K562 (cell line): ENCODE data around the gene RABGAP1L. TPM values are rescaled to one million over a fixed set of nuclear protein-coding genes. Genes with fewer than 3 reads are reported as not detected.

Experiments used
- BRF1 ChIP-seq: IDR thresholded peaks from 3 replicates; pipeline ENCODE4 v1.6.1; 2011; ENCODE audit warnings: borderline replicate concordance, mild to moderate bottlenecking; ENCODE audit not compliant: insufficient read length; ENCODE audit errors: extremely low read depth
- DMBX1 ChIP-seq: fragments of 250-450 bp; sonication (Bioruptor Pico); IDR thresholded peaks from 2 replicates; pipeline ENCODE4 v1.8.0; 2022; ENCODE audit warnings: inconsistent platforms, mild to moderate bottlenecking, moderate library complexity, borderline replicate concordance
- FOS ChIP-seq: IDR thresholded peaks from 3 replicates; pipeline ENCODE4 v1.6.1; 2011; ENCODE audit not compliant: insufficient read length; ENCODE audit errors: extremely low read depth
- HDAC2 ChIP-seq: fragments of 450-650 bp; IDR thresholded peaks from 2 replicates; pipeline ENCODE4 v1.6.1; 2016; ENCODE audit warnings: mild to moderate bottlenecking
- MEIS2 ChIP-seq: fragments of 450-650 bp; IDR thresholded peaks from 2 replicates; pipeline ENCODE4 v1.6.1; 2014; ENCODE audit warnings: mild to moderate bottlenecking; ENCODE audit not compliant: partially characterized antibody
- NCOR1 ChIP-seq: fragments of 450-650 bp; IDR thresholded peaks from 2 replicates; pipeline ENCODE4 v1.6.1; 2016; ENCODE audit warnings: mild to moderate bottlenecking, moderate library complexity
- PTRF ChIP-seq: fragments of 450-650 bp; IDR thresholded peaks from 2 replicates; pipeline ENCODE4 v1.6.1; 2016; ENCODE audit warnings: mild to moderate bottlenecking, missing genetic modification characterization, missing compliant biosample characterization
- RBBP5 ChIP-seq: fragments of 200-600 bp; sonication (generic); IDR thresholded peaks from 2 replicates; pipeline ENCODE4 v1.6.1; 2012; ENCODE audit warnings: borderline replicate concordance, mild to moderate bottlenecking, low read length, control low read depth, inconsistent platforms; ENCODE audit not compliant: insufficient read depth, poor library complexity, severe bottlenecking
- SLC30A9 ChIP-seq: fragments of 250-450 bp; sonication (Bioruptor Pico); IDR thresholded peaks from 2 replicates; pipeline ENCODE4 v1.8.0; 2022; ENCODE audit warnings: mild to moderate bottlenecking, moderate library complexity
- ZNF584 ChIP-seq: fragments of 200-800 bp; sonication (Bioruptor generic); IDR thresholded peaks from 2 replicates; pipeline ENCODE4 v1.6.1; 2016; ENCODE audit warnings: low read depth, mild to moderate bottlenecking, missing genetic modification characterization, missing compliant biosample characterization
- ZNF785 ChIP-seq: fragments of 250-450 bp; sonication (Bioruptor Pico); IDR thresholded peaks from 2 replicates; pipeline ENCODE4 v1.4.0; 2020; ENCODE audit warnings: mild to moderate bottlenecking
- polyA plus RNA-seq, 8 experiments: library from polyadenylated mRNA; depleted of rRNA in 4 of 8; stranded (reverse) in 5 of 8; unstranded in 3 of 8; fragments of >200 nt; fragmentation: Nextera tagmentation in 2 of 8; fragmentation: Illumina TruSeq in 1 of 8; extraction: Ambion mirVana in 2 of 8; extraction: Trizol in 1 of 8; gene quantifications; 2 replicates each; pipeline versions ENCODE4 v1.2.1 to v1.2.3, GENCODE V29; 2011 to 2014; ENCODE audit warnings: inconsistent platforms in 1 of 8, missing spikeins in 1 of 8
- total RNA-seq, 7 experiments: library from RNA; depleted of rRNA in 6 of 7; stranded (reverse); fragments of >200 nt in 6 of 7; fragmentation: Illumina TruSeq in 2 of 7; extraction: Trizol in 2 of 7; gene quantifications; 2 replicates each; pipeline versions ENCODE4 v1.2.1 to v1.2.3, GENCODE V29; 2011 to 2021; ENCODE audit warnings: low replicate concordance in 1 of 7
- TF ChIP-seq, protein P1 (sequence below), 2 experiments: fragments of 450-650 bp; IDR thresholded peaks; 2 replicates each; pipeline ENCODE4 v1.6.1; 2016; ENCODE audit warnings: mild to moderate bottlenecking in 2 of 2, borderline replicate concordance in 1 of 2, low read depth in 1 of 2, moderate library complexity in 1 of 2

Gene RABGAP1L
- total and polyA plus RNA-seq, 9 of the 15 experiments (the other 6 are each of a cell fraction or from before 2014, with no cell fraction given) = 16.5 to 44.9 (median 26.7) TPM

DNA sequence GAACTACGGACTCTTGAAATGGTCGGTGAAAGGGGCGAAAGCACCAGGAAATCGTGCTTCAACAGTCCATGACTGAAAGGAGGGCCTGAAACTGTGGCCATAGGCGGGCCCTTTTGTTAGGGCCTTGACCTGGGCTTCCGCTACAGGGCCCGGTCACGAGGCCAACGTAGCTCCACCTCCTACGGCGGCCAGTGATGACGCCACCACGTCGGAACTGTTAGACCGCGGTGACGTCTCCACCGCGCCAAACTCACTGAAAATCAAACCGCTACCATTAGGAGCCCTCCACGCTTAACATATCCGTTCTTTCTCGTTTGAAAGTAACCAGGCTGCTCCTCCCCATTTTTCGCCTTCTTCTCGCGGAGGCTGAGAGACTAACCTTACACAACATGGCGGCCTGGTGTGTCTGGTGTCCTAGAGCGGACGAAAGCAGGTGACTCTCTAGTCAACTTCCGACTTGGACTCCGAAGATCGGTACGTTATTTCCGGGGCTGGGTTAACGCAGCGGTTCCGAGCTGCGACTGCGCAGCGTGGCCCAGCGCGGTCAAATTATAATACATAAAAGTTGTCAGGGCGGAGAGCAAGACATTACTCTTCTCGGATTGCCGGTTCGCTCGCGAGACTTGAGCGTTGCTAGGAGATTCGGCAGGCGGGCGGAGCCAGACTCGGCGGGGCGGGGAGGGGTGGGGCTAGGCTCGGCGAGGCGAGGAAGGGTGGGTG is 840.1 kb downstream of the RABGAP1L start (continued):
- TF ChIP-seq, protein P1, sequence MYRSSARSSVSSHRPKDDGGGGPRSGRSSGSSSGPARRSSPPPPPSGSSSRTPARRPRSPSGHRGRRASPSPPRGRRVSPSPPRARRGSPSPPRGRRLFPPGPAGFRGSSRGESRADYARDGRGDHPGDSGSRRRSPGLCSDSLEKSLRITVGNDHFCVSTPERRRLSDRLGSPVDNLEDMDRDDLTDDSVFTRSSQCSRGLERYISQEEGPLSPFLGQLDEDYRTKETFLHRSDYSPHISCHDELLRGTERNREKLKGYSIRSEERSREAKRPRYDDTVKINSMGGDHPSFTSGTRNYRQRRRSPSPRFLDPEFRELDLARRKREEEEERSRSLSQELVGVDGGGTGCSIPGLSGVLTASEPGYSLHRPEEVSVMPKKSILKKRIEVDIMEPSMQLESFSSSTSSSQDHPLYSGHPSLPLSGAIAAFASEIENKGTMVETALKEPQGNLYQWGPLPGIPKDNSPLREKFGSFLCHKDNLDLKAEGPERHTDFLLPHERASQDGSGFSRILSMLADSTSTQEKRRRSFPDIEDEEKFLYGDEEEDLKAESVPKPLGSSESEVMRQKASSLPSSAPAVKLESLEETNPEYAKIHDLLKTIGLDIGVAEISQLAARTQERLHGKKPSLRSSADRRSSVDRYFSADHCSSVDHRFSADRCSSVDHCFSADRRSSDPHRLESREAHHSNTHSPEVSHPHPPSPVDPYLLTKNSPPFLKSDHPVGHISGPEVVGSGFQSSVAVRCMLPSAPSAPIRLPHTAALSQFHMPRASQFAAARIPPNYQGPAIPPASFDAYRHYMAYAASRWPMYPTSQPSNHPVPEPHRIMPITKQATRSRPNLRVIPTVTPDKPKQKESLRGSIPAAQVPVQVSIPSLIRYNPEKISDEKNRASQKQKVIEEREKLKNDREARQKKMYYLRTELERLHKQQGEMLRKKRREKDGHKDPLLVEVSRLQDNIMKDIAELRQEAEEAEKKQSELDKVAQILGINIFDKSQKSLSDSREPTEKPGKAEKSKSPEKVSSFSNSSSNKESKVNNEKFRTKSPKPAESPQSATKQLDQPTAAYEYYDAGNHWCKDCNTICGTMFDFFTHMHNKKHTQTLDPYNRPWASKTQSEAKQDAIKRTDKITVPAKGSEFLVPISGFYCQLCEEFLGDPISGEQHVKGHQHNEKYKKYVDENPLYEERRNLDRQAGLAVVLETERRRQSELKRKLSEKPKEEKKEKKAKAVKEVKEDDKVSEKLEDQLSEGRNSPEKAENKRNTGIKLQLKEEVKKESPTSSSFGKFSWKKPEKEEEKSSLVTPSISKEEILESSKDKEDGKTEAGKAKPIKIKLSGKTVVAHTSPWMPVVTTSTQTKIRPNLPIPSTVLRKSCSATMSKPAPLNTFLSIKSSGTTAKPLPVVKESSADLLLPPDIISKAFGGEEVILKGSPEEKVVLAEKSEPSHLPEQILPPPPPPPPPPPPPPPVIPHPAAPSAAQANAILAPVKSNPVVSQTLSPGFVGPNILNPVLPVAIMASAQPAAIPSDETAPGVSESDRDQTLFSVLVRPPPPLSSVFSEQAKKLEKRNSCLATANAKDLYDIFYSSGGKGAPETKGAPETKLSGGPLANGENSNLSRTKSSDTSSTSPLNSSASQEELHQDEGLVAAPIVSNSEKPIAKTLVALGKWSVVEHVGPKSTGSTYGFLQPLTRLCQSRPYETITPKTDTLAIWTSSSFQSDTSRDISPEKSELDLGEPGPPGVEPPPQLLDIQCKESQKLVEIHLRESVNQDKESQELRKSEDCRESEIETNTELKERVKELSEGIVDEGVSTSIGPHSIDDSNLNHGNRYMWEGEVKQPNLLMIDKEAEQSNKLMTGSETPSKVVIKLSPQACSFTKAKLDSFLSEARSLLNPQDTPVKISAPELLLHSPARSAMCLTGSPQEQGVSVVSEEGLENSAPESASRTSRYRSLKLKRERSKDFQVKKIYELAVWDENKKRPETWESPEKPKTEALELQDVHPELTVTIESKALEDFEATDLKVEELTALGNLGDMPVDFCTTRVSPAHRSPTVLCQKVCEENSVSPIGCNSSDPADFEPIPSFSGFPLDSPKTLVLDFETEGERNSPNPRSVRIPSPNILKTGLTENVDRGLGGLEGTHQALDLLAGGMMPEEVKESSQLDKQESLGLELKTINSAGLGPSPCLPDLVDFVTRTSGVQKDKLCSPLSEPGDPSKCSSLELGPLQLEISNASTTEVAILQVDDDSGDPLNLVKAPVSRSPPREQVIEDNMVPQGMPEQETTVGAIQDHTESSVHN (IDR thresholded peaks at IDR 0.05; ENCODE audit: borderline replicate concordance in 1 of 2, low read depth in 1 of 2) = peak in 1 of 2 experiments; percentile 79; a peak in 2 of 4 replicates
- peak; percentile 70; the same call in 1 of the 2 replicates for TF ChIP-seq ZNF584 (CRISPR knock-in tag)
- no peak for TF ChIP-seq ZNF785
- TF ChIP-seq RBBP5 = no peak
- TF ChIP-seq PTRF (tag) = no peak
- peak; percentile 58 for TF ChIP-seq NCOR1
- TF ChIP-seq FOS = no peak
- 0 out of 2 replicates have a peak, but pooled peaks have one; percentile 59 for TF ChIP-seq DMBX1 (CRISPR knock-in tag)
- TF ChIP-seq MEIS2 = peak; percentile 94
- peak; percentile 26; the same call in 1 of the 2 replicates for TF ChIP-seq HDAC2
- TF ChIP-seq SLC30A9 = no peak
- no peak for TF ChIP-seq BRF1
